PC-9 (cell line): ENCODE measurements around the gene MEGF8. TPM values are rescaled to one million over a fixed set of nuclear protein-coding genes. Genes with fewer than 3 reads are reported as not detected.

Source experiments
- BruUV-seq: library from RNA; stranded (reverse); fragments of 400-500 nt; replicated peaks from 2 replicates; lab custom pipeline; 2021; lab: Mats Ljungman, UMichigan
- CTCF ChIA-PET: fragments of 300-600 bp; sonication (Branson Sonifier 250); formaldehyde crosslinking; loops from one replicate; lab custom pipeline; 2022; ENCODE audit warnings: antibody characterized with exemption; lab: Charles Lee
- POLR2A ChIA-PET: fragments of 300-600 bp; sonication (Branson Sonifier 250); formaldehyde crosslinking; loops from one replicate; lab custom pipeline; 2022; ENCODE audit warnings: antibody characterized with exemption; ENCODE audit not compliant: unreplicated experiment; lab: Charles Lee
- DNase-seq, 2 experiments: peaks; one replicate each; pipeline versions ENCODE4 v3.0.0 to v3.0.0-alpha.2; 2015 to 2022; ENCODE audit warnings: mixed read lengths in 1 of 2
- H2AFZ ChIP-seq: fragments of 200-600 bp; sonication (generic); 2 replicates; pipeline ENCODE4 v1.8.1; 2017; ENCODE audit warnings: antibody characterized with exemption
- H3F3A ChIP-seq: fragments of 200-600 bp; sonication (generic); 2 replicates; pipeline ENCODE4 v1.8.1; 2017; ENCODE audit warnings: antibody characterized with exemption, mild to moderate bottlenecking, low read depth; ENCODE audit not compliant: insufficient read depth
- H3K27ac ChIP-seq: fragments of 200-600 bp; sonication (generic); 2 replicates; pipeline ENCODE4 v1.6.1; 2016; ENCODE audit warnings: mixed run types
- H3K27me3 ChIP-seq: fragments of 200-600 bp; sonication (generic); 2 replicates; pipeline ENCODE4 v1.6.1; 2016; ENCODE audit warnings: low read depth, mixed run types; ENCODE audit not compliant: insufficient read depth
- H3K36me3 ChIP-seq: fragments of 200-600 bp; sonication (generic); 2 replicates; pipeline ENCODE4 v1.6.1; 2016; ENCODE audit warnings: low read depth, mixed run types
- H3K4me1 ChIP-seq: fragments of 200-600 bp; sonication (generic); replicated peaks from 2 replicates; pipeline ENCODE4 v1.6.1; 2016; ENCODE audit warnings: mixed run types; ENCODE audit not compliant: insufficient read depth
- H3K4me2 ChIP-seq: fragments of 200-600 bp; sonication (generic); 2 replicates; pipeline ENCODE4 v1.6.1; 2017; ENCODE audit warnings: mixed run types
- H3K4me3 ChIP-seq: fragments of 200-600 bp; sonication (generic); 2 replicates; pipeline ENCODE4 v1.6.1; 2016; ENCODE audit warnings: mixed run types
- H3K79me2 ChIP-seq: fragments of 200-600 bp; sonication (generic); 2 replicates; pipeline ENCODE4 v1.6.1; 2017; ENCODE audit warnings: low read depth, mixed run types
- H3K9me2 ChIP-seq: fragments of 200-600 bp; sonication (generic); 2 replicates; pipeline ENCODE4 v1.8.1; 2017; ENCODE audit warnings: mild to moderate bottlenecking; ENCODE audit not compliant: insufficient read depth
- H3K9me3 ChIP-seq: fragments of 200-600 bp; sonication (generic); 2 replicates; pipeline ENCODE4 v1.8.1; 2016; ENCODE audit warnings: low read depth; ENCODE audit not compliant: insufficient read depth
- H4K20me1 ChIP-seq: fragments of 200-600 bp; sonication (generic); 2 replicates; pipeline ENCODE4 v1.8.1; 2017; ENCODE audit not compliant: insufficient read depth
- CTCF ChIP-seq: fragments of 200-600 bp; sonication (generic); conservative IDR thresholded peaks from 2 replicates; pipeline ENCODE4 v1.6.1; 2017; ENCODE audit warnings: mixed run types, antibody characterized with exemption, mild to moderate bottlenecking, moderate library complexity
- EZH2 ChIP-seq: fragments of 200-600 bp; sonication (generic); IDR thresholded peaks from 2 replicates; pipeline ENCODE4 v1.8.0; 2017; ENCODE audit warnings: antibody characterized with exemption, low read depth
- intact Hi-C: fragments of 100-400 bp; cut with micrococcal nuclease; formaldehyde crosslinking; loops from one replicate; pipeline ENCODE4 v1.10.0; 2022; ENCODE audit not compliant: unreplicated experiment
- total RNA-seq: library from RNA; stranded (reverse); gene quantifications from 2 replicates; pipeline ENCODE4 v1.2.3, GENCODE V29; 2021

The MEGF8 gene
- total RNA-seq, 1 experiment from 2014 or later: 40.6 TPM

DNA sequence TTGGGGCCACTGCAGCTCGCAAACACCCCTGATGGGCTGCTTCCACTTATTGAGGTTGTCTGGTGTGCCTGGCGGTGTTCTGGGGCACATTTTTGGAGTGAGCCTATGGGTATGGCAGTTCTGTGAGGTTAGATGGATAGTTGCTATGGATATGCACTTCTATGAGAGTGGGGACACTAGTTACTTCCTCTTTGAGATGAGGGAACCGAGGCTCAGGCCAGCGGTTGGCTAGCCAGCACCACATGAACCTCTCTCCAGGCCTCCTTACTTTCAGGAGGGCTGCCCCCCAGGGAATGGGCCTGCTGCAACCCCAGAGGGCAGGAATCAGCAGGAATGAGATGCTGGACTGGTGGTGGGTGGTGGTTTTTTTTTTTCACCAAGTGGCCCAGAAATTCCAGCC is 37.0 kb upstream of the MEGF8 start:
- intact Hi-C loops: no loop called here
- H3K9me3 ChIP-seq: no peaks in the 10 kb centered on the region
- H3K79me2 ChIP-seq: peaks cover 14% of the 10 kb centered on the region; the same call in 1 of the 2 replicates
- no peak for TF ChIP-seq CTCF
- no peak for TF ChIP-seq EZH2
- peaks cover 9% of the 10 kb centered on the region for H3K4me1 ChIP-seq
- H3K36me3 ChIP-seq: no peaks in the 10 kb centered on the region
- H3K4me3 ChIP-seq: no peak overlapping the region
- no peaks in the 10 kb centered on the region for H3K9me2 ChIP-seq
- no peak overlapping the region for H3K4me2 ChIP-seq
- no peaks in the 10 kb centered on the region for H3K27me3 ChIP-seq
- H3K27ac ChIP-seq: no peak overlapping the region
- ChIA-PET CTCF (interaction anchor here (0.5 kb wide), 1 partner anchor 44 kb away, joined by 4 read pairs; no protein-coding TSS in a partner anchor), POLR2A (no interaction called here)
- no TSS peak for BruUV-seq
- peaks cover 12% of the 10 kb centered on the region; the same call in 1 of the 2 replicates for H4K20me1 ChIP-seq
- peaks cover 8% of the 10 kb centered on the region; the same call in 1 of the 2 replicates for H3F3A ChIP-seq
- DNase-seq: no peak
- no peak overlapping the region for H2AFZ ChIP-seq

DNA sequence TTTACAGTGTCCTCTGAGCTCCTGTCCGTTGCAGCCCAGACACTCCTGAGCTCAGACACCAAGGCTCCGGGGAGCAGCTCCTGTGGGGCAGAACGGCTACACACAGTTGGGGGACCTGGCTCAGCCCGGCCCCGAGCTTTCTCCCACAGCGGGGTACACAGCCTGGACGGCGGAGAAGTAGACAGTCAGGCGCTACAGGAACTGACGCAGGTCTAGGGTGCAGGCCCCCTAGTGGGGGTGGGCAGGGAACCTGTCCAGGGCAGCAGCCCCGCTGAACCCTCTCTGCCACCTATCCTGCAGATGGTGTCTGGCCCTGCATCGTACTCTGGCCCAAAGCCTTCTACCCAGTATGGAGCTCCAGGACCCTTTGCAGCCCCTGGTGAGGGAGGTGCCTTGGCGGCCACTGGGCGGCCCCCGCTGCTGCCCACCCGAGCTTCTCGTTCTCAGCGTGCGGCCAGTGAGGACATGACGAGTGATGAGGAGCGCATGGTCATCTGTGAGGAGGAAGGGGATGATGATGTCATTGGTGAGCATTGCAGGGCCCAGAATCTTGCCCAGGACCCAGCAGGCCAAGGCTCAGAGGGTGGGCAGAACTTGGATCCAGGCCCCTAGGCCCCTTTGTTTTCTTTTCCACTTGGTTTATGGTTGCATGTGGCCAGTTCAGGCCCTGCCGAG is 36.4 kb upstream of the MEGF8 start:
- Histone ChIP-seq H3K36me3 (no peaks in the 10 kb centered on the region), H3K9me3 (no peaks in the 10 kb centered on the region), H4K20me1 (peaks cover 12% of the 10 kb centered on the region; the same call in 1 of the 2 replicates), H3K27ac (no peak overlapping the region), H3K9me2 (no peaks in the 10 kb centered on the region), H2AFZ (no peak overlapping the region), H3K79me2 (peaks cover 14% of the 10 kb centered on the region; the same call in 1 of the 2 replicates), H3K4me3 (no peak overlapping the region), H3F3A (peaks cover 8% of the 10 kb centered on the region; the same call in 1 of the 2 replicates), H3K4me2 (no peak overlapping the region), H3K4me1 (peaks cover 8% of the 10 kb centered on the region; the same call in 1 of the 2 replicates), H3K27me3 (no peaks in the 10 kb centered on the region)
- no peak for TF ChIP-seq EZH2
- BruUV-seq: no TSS peak
- CTCF ChIA-PET: interaction anchor here (0.5 kb wide), 1 partner anchor 43 kb away, joined by 4 read pairs; no protein-coding TSS in a partner anchor
- POLR2A ChIA-PET: no interaction called here
- no peak for DNase-seq
- intact Hi-C loops: no loop called here

GRCh38 chr19:42289556-42290041 is 35.8 kb upstream of the MEGF8 start:
- peaks cover 12% of the 10 kb centered on the region; the same call in 1 of the 2 replicates for H4K20me1 ChIP-seq
- H3K4me3 ChIP-seq: no peak overlapping the region
- H3F3A ChIP-seq: peaks cover 8% of the 10 kb centered on the region; the same call in 1 of the 2 replicates
- H3K27ac ChIP-seq: no peak overlapping the region
- TF ChIP-seq EZH2 (no peak), CTCF (no peak)
- no peak for DNase-seq
- H3K4me1 ChIP-seq: peaks cover 8% of the 10 kb centered on the region; the same call in 1 of the 2 replicates
- ChIA-PET CTCF (no interaction called here), POLR2A (no interaction called here)
- no peaks in the 10 kb centered on the region for H3K36me3 ChIP-seq
- BruUV-seq: no TSS peak
- H3K4me2 ChIP-seq: no peak overlapping the region
- H3K9me2 ChIP-seq: no peaks in the 10 kb centered on the region
- intact Hi-C loops: no loop called here
- peaks cover 12% of the 10 kb centered on the region; the same call in 1 of the 2 replicates for H3K79me2 ChIP-seq
- H2AFZ ChIP-seq: no peak overlapping the region
- H3K27me3 ChIP-seq: no peaks in the 10 kb centered on the region
- no peaks in the 10 kb centered on the region for H3K9me3 ChIP-seq
